Measurements from ENCODE around the gene DBH.

The DBH gene

GRCh38 chr9:133641861-133642595 is 5.9 kb downstream of the DBH start:
- no peak for TF ChIP-seq POLR2AphosphoS5 (IDR thresholded peaks at IDR 0.05; ENCODE audit: low read depth, low read length)
- TF ChIP-seq REST (IDR thresholded peaks at IDR 0.05; ENCODE audit: insufficient read depth in 1 of 2, low read depth in 2 of 2, low read length in 2 of 2), result no peak
- TF ChIP-seq TAF1 (IDR thresholded peaks at IDR 0.05; ENCODE audit: borderline replicate concordance, insufficient read depth, low read length), result no peak
- TF ChIP-seq SIN3A (IDR thresholded peaks at IDR 0.05; ENCODE audit: borderline replicate concordance, insufficient read depth, low read length), result no peak
- no peak for TF ChIP-seq FOXP2 (optimal IDR thresholded peaks at IDR 0.05; ENCODE audit: borderline replicate concordance, extremely low read depth, extremely low read length, insufficient read depth)

DNA sequence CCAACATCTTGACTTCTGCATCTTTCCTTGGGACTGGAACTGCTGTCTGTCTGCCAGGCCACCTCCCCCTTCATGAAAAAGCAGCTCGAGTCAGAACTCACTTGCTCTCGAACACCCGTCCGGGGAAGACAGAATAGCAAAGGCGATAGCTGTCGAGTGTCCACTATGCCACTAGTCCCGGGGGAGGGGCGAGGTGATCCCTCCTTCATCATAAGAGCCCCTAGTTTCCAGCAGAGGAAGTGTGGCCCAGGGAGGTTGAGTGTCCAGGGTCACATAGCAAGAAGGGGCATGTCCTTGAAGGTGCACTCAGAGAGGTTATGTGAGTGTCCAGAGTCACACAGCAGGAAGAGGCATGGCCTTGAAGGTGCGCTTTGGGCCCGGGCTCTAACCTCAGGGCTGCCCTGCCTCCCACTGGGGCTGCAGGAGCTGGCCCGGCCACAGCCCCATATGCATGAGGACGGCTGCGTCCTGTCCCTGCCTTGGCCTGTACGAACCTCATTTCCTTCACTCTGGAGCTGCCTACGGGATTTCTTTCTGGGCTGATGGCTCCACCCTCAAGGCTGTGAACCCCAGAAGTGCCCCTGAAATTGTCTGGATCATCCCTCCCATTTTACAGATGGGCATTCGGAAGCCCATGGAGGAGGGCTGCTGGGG is 6.7 kb downstream of the DBH start:
- TF ChIP-seq REST (IDR thresholded peaks at IDR 0.05; ENCODE audit: insufficient read depth in 1 of 2, low read depth in 2 of 2, low read length in 2 of 2) (no peak), TAF1 (IDR thresholded peaks at IDR 0.05; ENCODE audit: borderline replicate concordance, insufficient read depth, low read length) (no peak), FOXP2 (optimal IDR thresholded peaks at IDR 0.05; ENCODE audit: borderline replicate concordance, extremely low read depth, extremely low read length, insufficient read depth) (no peak), SIN3A (IDR thresholded peaks at IDR 0.05; ENCODE audit: borderline replicate concordance, insufficient read depth, low read length) (no peak), POLR2AphosphoS5 (IDR thresholded peaks at IDR 0.05; ENCODE audit: low read depth, low read length) (no peak)

DNA sequence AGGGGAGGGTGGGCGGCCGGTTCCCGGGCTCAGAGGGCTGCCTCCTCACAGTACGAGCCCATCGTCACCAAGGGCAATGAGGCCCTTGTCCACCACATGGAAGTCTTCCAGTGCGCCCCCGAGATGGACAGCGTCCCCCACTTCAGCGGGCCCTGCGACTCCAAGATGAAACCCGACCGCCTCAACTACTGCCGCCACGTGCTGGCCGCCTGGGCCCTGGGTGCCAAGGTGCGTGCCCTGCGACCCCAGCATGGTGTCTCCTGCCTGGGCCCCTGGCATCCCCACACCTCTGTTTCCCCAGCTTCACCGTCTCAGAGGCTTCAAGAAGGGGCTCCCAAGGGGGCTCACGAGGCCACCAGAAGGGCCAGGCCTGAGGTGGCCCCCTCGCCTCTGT is 7.2 kb downstream of the DBH start:
- TF ChIP-seq REST (IDR thresholded peaks at IDR 0.05; ENCODE audit: insufficient read depth in 1 of 2, low read depth in 2 of 2, low read length in 2 of 2) (no peak), POLR2AphosphoS5 (IDR thresholded peaks at IDR 0.05; ENCODE audit: low read depth, low read length) (no peak), SIN3A (IDR thresholded peaks at IDR 0.05; ENCODE audit: borderline replicate concordance, insufficient read depth, low read length) (no peak), TAF1 (IDR thresholded peaks at IDR 0.05; ENCODE audit: borderline replicate concordance, insufficient read depth, low read length) (no peak), FOXP2 (optimal IDR thresholded peaks at IDR 0.05; ENCODE audit: borderline replicate concordance, extremely low read depth, extremely low read length, insufficient read depth) (no peak)

- TF ChIP-seq REST (IDR thresholded peaks at IDR 0.05; ENCODE audit: insufficient read depth in 1 of 2, low read depth in 2 of 2, low read length in 2 of 2), result no peak
These were observed 8.0 kb downstream of the DBH start for GRCh38 chr9:133643978-133644760.
